Right lobe of liver (tissue), 6 donors: ENCODE measurements around the gene NES. TPM values are rescaled to one million over a fixed set of nuclear protein-coding genes. Genes with fewer than 3 reads are reported as not detected.
A peak's percentile ranks its signal among the peaks of the same experiment; 100 is the strongest.

Source experiments
- ATAC-seq, 4 donors: fragments of 200-7000 bp; cut with Tn5 transposase; one replicate each; pipeline ENCODE4 v1.9.1; 2020; ENCODE audit warnings: mild to moderate bottlenecking in 4 of 4, moderate library complexity in 4 of 4
- DNase-seq, 3 donors: peaks; one replicate each; pipeline ENCODE4 v3.0.0-alpha.2; 2020
- H3K27ac ChIP-seq, 3 donors: fragments of 200-600 bp; one replicate each; pipeline ENCODE4 v1.8.0; 2022
- H3K27me3 ChIP-seq, 2 donors: fragments of 200-600 bp; one replicate each; pipeline ENCODE4 v1.8.0; 2022
- H3K36me3 ChIP-seq, 4 donors: fragments of 200-600 bp; sonication (generic) in 1 of 4; one replicate each; pipeline versions ENCODE4 v1.5.1 to v1.8.0; 2017 to 2022; ENCODE audit warnings: control low read depth in 1 of 4
- H3K4me1 ChIP-seq, 4 donors: fragments of 200-600 bp; sonication (generic) in 1 of 4; one replicate each; pipeline versions ENCODE4 v1.5.1 to v1.8.0; 2017 to 2022; ENCODE audit warnings: control low read depth in 1 of 4
- H3K4me3 ChIP-seq, 3 donors: fragments of 200-600 bp; one replicate each; pipeline ENCODE4 v1.8.0; 2022
- H3K9me3 ChIP-seq, 4 donors: fragments of 200-600 bp; sonication (generic) in 1 of 4; one replicate each; pipeline versions ENCODE4 v1.5.1 to v1.8.0; 2017 to 2022; ENCODE audit warnings: control low read depth in 1 of 4
- CTCF ChIP-seq, 4 donors: fragments of 200-600 bp in 3 of 4; fragments of 450-650 bp in 1 of 4; IDR thresholded peaks; one replicate each; pipeline versions ENCODE4 v1.5.1 to v1.8.0; 2016 to 2022; ENCODE audit warnings: antibody characterized with exemption in 4 of 4, mild to moderate bottlenecking in 2 of 4
- POLR2A ChIP-seq: fragments of 450-650 bp; IDR thresholded peaks from one replicate; pipeline ENCODE4 v1.6.1; 2017; ENCODE audit warnings: antibody characterized with exemption, mild to moderate bottlenecking
- WGBS: methylation state at CpG from one replicate; pipeline ENCODE4 v1.1.6; 2018; ENCODE audit warnings: low coverage, low lambda C conversion rate; ENCODE audit not compliant: insufficient coverage; ENCODE audit errors: missing lambda C conversion rate; 5-methylcytosine and 5-hydroxymethylcytosine counted together
- intact Hi-C, 2 donors: fragments of 100-400 bp; cut with DNase I; formaldehyde crosslinking; loops; one replicate each; pipeline versions ENCODE4 v1.11.2 to v1.14.1; 2022
- total RNA-seq, 6 experiments: library from RNA; depleted of rRNA in 2 of 6; stranded (reverse); fragments of >200 nt in 2 of 6; fragmentation: NEBNext Ultra II Directional in 3 of 6; extraction: Animal tissue kit (Norgen Biotek cat#: 25700) in 3 of 6; gene quantifications; one replicate each; pipeline versions ENCODE4 v1.1.0 to v1.2.4, GENCODE V29; 2016 to 2023
- donor health status: DM: no; HTN: yes; CAD: no.
- donor health status: DM: no; HTN: no; CAD: no.
- donor health status: DM: no; HTN: no; CAD: no.
- donor health status: DM: no; HTN: yes; CAD: no.
- donor health status: DM: no; HTN: yes; CAD: no.

NES gene
- total RNA-seq, 6 experiments from 2014 or later = 1.1 to 7.5 (median 2.6) TPM

GRCh38 chr1:156642265-156643048 is 34.8 kb downstream of the NES start:
- intact Hi-C loops = no loop called here
- no peak overlapping the region for H3K4me3 ChIP-seq

GRCh38 chr1:156641761-156642264 is 35.4 kb downstream of the NES start, which contains the start of gene BCAN:
TSS of gene BCAN (plus strand) at chr1:156642117. CDS start at chr1:156646055, 3,938 bp downstream.
- ATAC-seq (peak in 1 of 4 donors; percentile 29), DNase-seq (no peak)
- under 1% methylated on average over 15 of the region's 46 CpGs for WGBS
- intact Hi-C loops = no loop called here
- Histone ChIP-seq H3K27me3 (no peaks in the 10 kb centered on the region), H3K27ac (no peak within 1 kb of the TSS), H3K36me3 (no peaks in the 10 kb centered on the region), H3K9me3 (no peaks in the 10 kb centered on the region), H3K4me1 (peaks cover 0 to 5% (median 0%) of the 10 kb centered on the region in 4 donors), H3K4me3 (no peak within 1 kb of the TSS)
- no peak for TF ChIP-seq CTCF (IDR thresholded peaks at IDR 0.05)
- TF ChIP-seq POLR2A = no peak

More at GRCh38 chr1:156642265-156643048, 34.8 kb downstream of the NES start:
- TF ChIP-seq POLR2A (no peak), CTCF (IDR thresholded peaks at IDR 0.05) (no peak)
- 9% methylated on average over 10 of the region's 40 CpGs for WGBS
- Histone ChIP-seq H3K36me3 (no peaks in the 10 kb centered on the region), H3K27ac (no peak overlapping the region), H3K4me1 (peaks cover 0 to 5% (median 0%) of the 10 kb centered on the region in 4 donors), H3K9me3 (no peaks in the 10 kb centered on the region), H3K27me3 (no peaks in the 10 kb centered on the region)
- no peak for ATAC-seq
- DNase-seq = no peak

GRCh38 chr1:156640842-156641706 is 36.1 kb downstream of the NES start:
- H3K9me3 ChIP-seq = no peaks in the 10 kb centered on the region
- H3K27ac ChIP-seq = no peak overlapping the region
- ATAC-seq (no peak), DNase-seq (no peak)
- no peaks in the 10 kb centered on the region for H3K27me3 ChIP-seq
- no peak overlapping the region for H3K4me3 ChIP-seq
- intact Hi-C loops = no loop called here
- no peaks in the 10 kb centered on the region for H3K36me3 ChIP-seq
- TF ChIP-seq CTCF (IDR thresholded peaks at IDR 0.05) = no peak
- TF ChIP-seq POLR2A = no peak
- H3K4me1 ChIP-seq = peaks cover 0 to 5% (median 0%) of the 10 kb centered on the region in 4 donors
- WGBS = 23% methylated on average over 3 of the region's 6 CpGs

GRCh38 chr1:156639601-156640101 is 37.6 kb downstream of the NES start:
- Histone ChIP-seq H3K36me3 (no peaks in the 10 kb centered on the region), H3K27ac (no peak overlapping the region), H3K9me3 (no peaks in the 10 kb centered on the region), H3K4me3 (no peak overlapping the region), H3K4me1 (peaks cover 0 to 5% (median 0%) of the 10 kb centered on the region in 4 donors), H3K27me3 (no peaks in the 10 kb centered on the region)
- ATAC-seq (no peak), DNase-seq (no peak)
- no peak for TF ChIP-seq POLR2A
- TF ChIP-seq CTCF (IDR thresholded peaks at IDR 0.05) = no peak
- 0% methylated on average over 1 of the region's 6 CpGs for WGBS
- intact Hi-C loops = no loop called here
